ENCODE results near the gene ENPP3. TPM values are rescaled to one million over a fixed set of nuclear protein-coding genes. Genes with fewer than 3 reads are reported as not detected.

Gene ENPP3
- total RNA-seq, 1 experiment from 2014 or later: not detected

DNA sequence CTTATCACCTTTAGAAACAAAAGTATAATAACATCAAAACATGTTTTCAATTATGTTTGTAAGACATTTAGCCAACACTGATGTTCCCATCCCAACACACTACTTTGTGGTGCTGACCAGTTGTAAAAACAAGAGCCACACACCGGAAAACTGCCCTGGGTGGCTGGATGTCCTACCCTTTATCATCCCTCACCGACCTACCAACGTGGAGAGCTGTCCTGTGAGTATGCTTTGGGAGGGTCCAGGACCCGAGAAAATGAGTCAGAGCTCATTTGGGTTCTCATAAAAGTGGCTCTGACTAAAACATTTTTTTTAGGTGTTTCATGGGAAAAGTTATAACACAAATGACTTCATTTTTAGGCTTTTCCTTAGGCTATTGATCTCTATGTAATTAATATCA is 103.1 kb downstream of the ENPP3 start:
- no peak overlapping the region for H3K4me3 Mint-ChIP-seq (ENCODE audit: unreplicated experiment)
- POLR2A ChIA-PET: interaction anchor here (1.0 kb wide), 1 partner anchor 10 kb away, joined by 3 read pairs; no protein-coding TSS in a partner anchor
- no TSS peak for BruUV-seq (replicated peaks)
- H3K4me1 Mint-ChIP-seq (ENCODE audit: insufficient read depth, unreplicated experiment): no peaks in the 10 kb centered on the region
- TF ChIP-seq CTCF (IDR thresholded peaks at IDR 0.05; ENCODE audit: unreplicated experiment): no peak
- CTCF ChIA-PET: interaction anchor here (1.4 kb wide), 1 partner anchor 175 kb away, joined by 3 read pairs; no protein-coding TSS in a partner anchor
- intact Hi-C loops (cut with micrococcal nuclease): no loop called here
- DNase-seq (ENCODE audit: unreplicated experiment): no peak
- no peak overlapping the region for H3K27ac Mint-ChIP-seq (ENCODE audit: low read depth, unreplicated experiment)
- H3K27me3 Mint-ChIP-seq (ENCODE audit: insufficient read depth, unreplicated experiment): no peaks in the 10 kb centered on the region
- H3K9me3 Mint-ChIP-seq (ENCODE audit: unreplicated experiment): no peaks in the 10 kb centered on the region
- no peaks in the 10 kb centered on the region for H3K36me3 Mint-ChIP-seq (ENCODE audit: insufficient read depth, unreplicated experiment)

DNA sequence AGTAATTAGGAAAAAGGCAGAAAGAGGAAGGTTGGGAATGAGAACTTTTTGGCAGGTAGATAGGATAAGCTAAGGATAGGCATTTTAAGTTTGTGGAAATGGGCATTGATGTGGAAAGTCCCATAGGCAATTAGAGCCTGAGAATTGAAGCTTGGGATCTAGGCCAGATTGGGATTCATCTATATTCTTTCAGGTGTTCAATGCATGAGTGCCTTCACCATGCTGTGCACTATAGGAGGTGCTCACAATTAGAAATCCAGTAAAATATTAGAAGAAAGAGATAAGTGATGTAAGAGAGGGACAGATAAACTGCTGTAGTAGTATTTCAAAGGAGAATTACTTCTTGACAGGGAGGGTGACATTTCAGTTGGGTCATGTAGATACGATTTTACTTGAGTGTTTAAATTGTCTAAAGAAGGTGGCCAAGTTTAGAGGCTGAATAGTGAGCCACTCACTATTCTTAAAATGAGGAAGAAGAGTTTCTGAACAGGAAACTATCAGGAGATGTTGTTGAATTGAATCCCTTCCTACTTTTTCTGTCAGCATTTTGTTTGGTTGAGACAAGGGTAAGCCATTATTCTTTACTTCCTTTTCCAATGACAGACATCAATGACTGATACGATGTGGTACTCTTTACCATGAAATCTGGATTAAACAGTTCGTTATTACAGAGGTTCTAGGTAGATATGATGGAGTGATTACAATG is 104.7 kb downstream of the ENPP3 start:
- Mint-ChIP-seq H3K4me1 (ENCODE audit: insufficient read depth, unreplicated experiment) (no peaks in the 10 kb centered on the region), H3K27me3 (ENCODE audit: insufficient read depth, unreplicated experiment) (no peaks in the 10 kb centered on the region), H3K27ac (ENCODE audit: low read depth, unreplicated experiment) (no peak overlapping the region), H3K4me3 (ENCODE audit: unreplicated experiment) (no peak overlapping the region), H3K36me3 (ENCODE audit: insufficient read depth, unreplicated experiment) (no peaks in the 10 kb centered on the region), H3K9me3 (ENCODE audit: unreplicated experiment) (no peaks in the 10 kb centered on the region)
- intact Hi-C loops (cut with micrococcal nuclease): no loop called here
- POLR2A ChIA-PET: no interaction called here
- TF ChIP-seq CTCF (IDR thresholded peaks at IDR 0.05; ENCODE audit: unreplicated experiment): no peak
- no peak for DNase-seq (ENCODE audit: unreplicated experiment)
- BruUV-seq (replicated peaks): no TSS peak
- CTCF ChIA-PET: interaction anchor here (0.5 kb wide), 1 partner anchor 389 kb away, joined by 3 read pairs; no protein-coding TSS in a partner anchor

- intact Hi-C loops (cut with micrococcal nuclease): no loop called here
- no peaks in the 10 kb centered on the region for H3K36me3 Mint-ChIP-seq (ENCODE audit: insufficient read depth, unreplicated experiment)
- no peak for TF ChIP-seq CTCF (IDR thresholded peaks at IDR 0.05; ENCODE audit: unreplicated experiment)
- no peak for DNase-seq (ENCODE audit: unreplicated experiment)
- H3K4me1 Mint-ChIP-seq (ENCODE audit: insufficient read depth, unreplicated experiment): no peaks in the 10 kb centered on the region
- BruUV-seq (replicated peaks): no TSS peak
- no peak overlapping the region for H3K4me3 Mint-ChIP-seq (ENCODE audit: unreplicated experiment)
- H3K27me3 Mint-ChIP-seq (ENCODE audit: insufficient read depth, unreplicated experiment): no peaks in the 10 kb centered on the region
- no peaks in the 10 kb centered on the region for H3K9me3 Mint-ChIP-seq (ENCODE audit: unreplicated experiment)
- CTCF ChIA-PET: interaction anchor here (0.6 kb wide), 1 partner anchor 20 kb away, joined by 3 read pairs; no protein-coding TSS in a partner anchor
- H3K27ac Mint-ChIP-seq (ENCODE audit: low read depth, unreplicated experiment): no peak overlapping the region
- POLR2A ChIA-PET: no interaction called here
These were observed 107.6 kb downstream of the ENPP3 start for GRCh38 chr6:131744432-131745287.

GRCh38 chr6:131745476-131745875 is 108.4 kb downstream of the ENPP3 start:
- H3K4me1 Mint-ChIP-seq (ENCODE audit: insufficient read depth, unreplicated experiment): no peaks in the 10 kb centered on the region
- ChIA-PET POLR2A (no interaction called here), CTCF (no interaction called here)
- no peaks in the 10 kb centered on the region for H3K9me3 Mint-ChIP-seq (ENCODE audit: unreplicated experiment)
- no peak for TF ChIP-seq CTCF (IDR thresholded peaks at IDR 0.05; ENCODE audit: unreplicated experiment)
- no peak overlapping the region for H3K27ac Mint-ChIP-seq (ENCODE audit: low read depth, unreplicated experiment)
- intact Hi-C loops (cut with micrococcal nuclease): no loop called here
- no TSS peak for BruUV-seq (replicated peaks)
- H3K27me3 Mint-ChIP-seq (ENCODE audit: insufficient read depth, unreplicated experiment): no peaks in the 10 kb centered on the region
- no peak overlapping the region for H3K4me3 Mint-ChIP-seq (ENCODE audit: unreplicated experiment)
- H3K36me3 Mint-ChIP-seq (ENCODE audit: insufficient read depth, unreplicated experiment): no peaks in the 10 kb centered on the region
- no peak for DNase-seq (ENCODE audit: unreplicated experiment)
